ENCODE results near the gene LRRC45.

The LRRC45 gene

DNA sequence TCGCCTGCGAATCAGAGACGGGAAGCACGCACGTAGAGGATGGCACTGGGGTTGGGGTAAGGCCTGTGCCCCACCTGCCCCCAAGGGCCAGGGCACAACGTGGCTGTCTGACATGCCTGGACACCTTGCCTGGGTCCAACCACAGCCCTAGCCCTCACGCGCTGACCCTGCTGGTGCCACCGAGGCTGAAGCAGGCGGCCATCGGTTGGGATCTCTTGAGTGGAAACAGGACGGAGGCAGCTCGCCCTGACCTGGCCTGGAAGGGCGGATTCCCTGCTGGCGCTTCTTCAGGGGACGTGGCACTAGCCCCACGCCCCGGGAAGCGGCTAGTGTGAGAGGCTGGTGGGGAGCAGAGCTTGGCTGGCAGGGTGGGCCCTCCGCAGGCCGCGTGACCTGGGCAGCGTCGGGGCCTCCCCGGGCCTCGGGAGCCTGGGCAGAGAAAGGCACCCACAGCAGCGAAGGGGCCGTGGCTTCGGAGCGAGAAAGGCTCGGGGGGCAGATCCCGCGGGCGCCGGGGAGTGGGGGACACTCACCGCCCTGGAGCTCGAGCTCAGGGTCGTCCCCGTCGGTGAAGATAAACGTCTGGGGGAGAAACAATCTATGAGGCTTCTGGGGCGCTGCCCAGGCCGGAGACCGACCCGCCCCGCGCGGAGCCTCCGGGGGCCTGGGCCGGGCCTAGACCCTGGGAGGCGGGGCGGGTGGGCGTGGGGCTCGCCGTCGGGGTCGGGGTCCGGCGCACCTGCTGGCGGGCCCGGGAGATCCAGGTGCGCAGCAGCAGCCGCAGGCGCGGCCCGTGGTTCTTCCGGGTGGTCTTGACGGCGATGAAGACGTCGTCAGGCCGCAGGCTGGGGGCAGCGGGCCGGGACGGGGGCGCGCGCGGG lies 27.9 kb downstream of the LRRC45 start:
- Histone ChIP-seq H3K9ac (ENCODE audit: low read depth in 1 of 2, low read length in 2 of 2) (peak overlapping the region; percentile 41 to 66), H3K4me3 (ENCODE audit: low read length in 2 of 2) (peak overlapping the region; percentile 85), H3K36me3 (ENCODE audit: control insufficient read depth in 2 of 2, insufficient read depth in 2 of 2, low read length in 2 of 2) (peaks cover 22 to 26% of the 10 kb centered on the region in 2 donors), H3K27me3 (ENCODE audit: control insufficient read depth in 2 of 2, insufficient read depth in 2 of 2, low read length in 2 of 2) (no peaks in the 10 kb centered on the region), H3K9me3 (ENCODE audit: control insufficient read depth in 2 of 2, low read length in 2 of 2) (no peaks in the 10 kb centered on the region), H3K27ac (ENCODE audit: low read depth in 2 of 2, low read length in 2 of 2) (no peak overlapping the region), H3K4me1 (ENCODE audit: control insufficient read depth in 2 of 2, insufficient read depth in 2 of 2, low read length in 2 of 2) (peaks cover 14 to 20% of the 10 kb centered on the region in 2 donors)

DNA sequence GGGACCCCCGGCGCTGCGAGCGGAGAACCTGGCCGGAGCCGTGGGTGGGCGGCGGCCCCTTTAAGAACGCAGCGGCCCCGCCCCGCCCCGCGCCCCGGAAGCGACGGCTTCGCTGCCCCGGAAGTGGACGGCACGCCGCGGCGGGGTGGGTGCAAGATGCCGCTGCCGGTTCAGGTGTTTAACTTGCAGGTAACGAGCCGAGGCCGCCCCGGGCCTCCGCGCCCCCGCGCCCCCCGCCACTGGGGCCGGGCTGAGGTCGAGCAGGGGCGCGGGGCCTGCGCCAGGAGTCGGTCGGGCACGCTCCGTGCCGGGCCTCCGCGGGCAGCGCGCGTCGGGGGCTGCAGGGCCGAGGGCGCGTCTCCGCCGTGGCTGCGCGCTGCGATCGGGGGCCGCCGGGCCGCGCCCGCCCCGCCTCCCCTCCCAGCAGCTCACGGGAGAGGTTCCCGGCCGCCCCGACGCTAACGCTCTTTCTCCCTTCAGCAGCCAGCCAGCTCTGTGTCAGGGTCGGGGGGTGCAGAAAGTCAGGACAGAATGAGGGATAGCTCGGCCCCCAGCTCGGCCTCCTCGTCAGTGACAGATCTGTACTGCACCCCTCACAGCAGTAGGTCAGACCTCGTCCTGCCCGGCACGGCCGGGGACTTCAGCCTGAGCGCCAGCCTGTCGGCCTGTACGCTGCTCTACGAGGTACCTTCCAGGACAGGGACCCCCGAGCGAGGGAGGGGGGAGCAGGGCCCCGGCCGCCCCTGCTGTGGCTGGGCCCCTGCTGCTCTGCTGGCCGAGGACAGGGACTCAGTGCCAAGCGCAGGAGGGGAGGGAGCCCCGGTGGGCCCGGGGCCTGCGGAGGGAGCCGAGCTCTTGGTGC lies 28.9 kb downstream of the LRRC45 start, which contains the start of the genes GPS1 and RFNG:
Gene GPS1 (plus strand): TSS at position 123 of the 862 bp plus-strand sequence. CDS start 34 bp downstream, at position 157.
Gene RFNG (minus strand): TSS at position 36 of the 862 bp plus-strand sequence. CDS start 45 bp downstream, outside the sequence.
- H3K4me1 ChIP-seq (ENCODE audit: control insufficient read depth in 2 of 2, insufficient read depth in 2 of 2, low read length in 2 of 2) = peaks cover 14 to 20% of the 10 kb centered on the region in 2 donors
- peak within 1 kb of the TSS; percentile 85 for H3K4me3 ChIP-seq (ENCODE audit: low read length in 2 of 2)
- H3K36me3 ChIP-seq (ENCODE audit: control insufficient read depth in 2 of 2, insufficient read depth in 2 of 2, low read length in 2 of 2) = peaks cover 30% of the 10 kb centered on the region in 2 donors
- no peaks in the 10 kb centered on the region for H3K27me3 ChIP-seq (ENCODE audit: control insufficient read depth in 2 of 2, insufficient read depth in 2 of 2, low read length in 2 of 2)
- H3K9ac ChIP-seq (ENCODE audit: low read depth in 1 of 2, low read length in 2 of 2) = peak within 1 kb of the TSS; percentile 66 to 72
- no peaks in the 10 kb centered on the region for H3K9me3 ChIP-seq (ENCODE audit: control insufficient read depth in 2 of 2, low read length in 2 of 2)
- H3K27ac ChIP-seq (ENCODE audit: low read depth in 2 of 2, low read length in 2 of 2) = no peak within 1 kb of the TSS

DNA sequence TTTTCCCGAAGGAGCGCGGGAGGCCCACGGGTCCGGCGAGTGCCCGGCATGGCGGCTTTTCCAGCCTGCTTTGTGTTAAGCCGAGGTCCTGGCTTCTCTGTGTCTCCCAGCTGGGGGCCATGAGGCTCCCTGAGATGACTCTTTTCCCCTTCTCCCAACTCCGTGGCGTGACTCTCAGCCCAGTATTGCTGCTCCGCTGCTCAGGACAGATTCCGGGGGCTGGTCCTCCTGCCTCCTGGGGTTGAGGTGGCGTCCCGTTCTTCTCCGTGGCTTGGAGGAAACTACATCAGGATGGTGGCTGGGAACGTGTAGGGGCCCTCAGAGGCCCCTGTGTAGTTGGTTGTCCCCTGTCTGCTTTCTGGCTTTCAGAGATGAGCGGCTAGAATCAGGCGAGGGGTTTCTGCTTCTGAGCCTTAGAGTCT lies 29.5 kb downstream of the LRRC45 start:
- peaks cover 25 to 31% of the 10 kb centered on the region in 2 donors for H3K36me3 ChIP-seq (ENCODE audit: control insufficient read depth in 2 of 2, insufficient read depth in 2 of 2, low read length in 2 of 2)
- H3K4me3 ChIP-seq (ENCODE audit: low read length in 2 of 2) = peak overlapping the region; percentile 85
- no peak overlapping the region for H3K27ac ChIP-seq (ENCODE audit: low read depth in 2 of 2, low read length in 2 of 2)

DNA sequence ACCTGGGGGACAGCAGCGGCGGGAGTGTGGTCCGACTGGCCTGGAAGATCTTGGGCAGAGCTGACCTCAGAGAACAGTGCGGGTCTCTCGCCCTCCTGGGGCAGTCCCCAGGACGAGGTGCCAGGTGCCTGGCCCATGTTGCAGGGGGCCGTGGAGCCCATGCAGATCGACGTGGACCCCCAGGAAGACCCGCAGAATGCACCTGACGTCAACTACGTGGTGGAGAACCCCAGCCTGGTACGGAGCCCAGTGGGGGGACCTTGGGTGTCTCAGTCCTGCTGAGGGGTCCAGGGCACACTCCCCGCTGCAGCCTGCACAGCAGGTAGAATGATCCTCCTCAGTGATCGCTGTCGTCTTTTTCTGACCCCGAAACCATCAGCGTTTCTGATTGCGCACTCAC lies 30.0 kb downstream of the LRRC45 start:
- Histone ChIP-seq H3K27ac (ENCODE audit: low read depth in 2 of 2, low read length in 2 of 2) (no peak overlapping the region), H3K9ac (ENCODE audit: low read depth in 1 of 2, low read length in 2 of 2) (no peak overlapping the region), H3K36me3 (ENCODE audit: control insufficient read depth in 2 of 2, insufficient read depth in 2 of 2, low read length in 2 of 2) (peaks cover 28 to 35% of the 10 kb centered on the region in 2 donors), H3K4me1 (ENCODE audit: control insufficient read depth in 2 of 2, insufficient read depth in 2 of 2, low read length in 2 of 2) (peaks cover 14 to 20% of the 10 kb centered on the region in 2 donors), H3K4me3 (ENCODE audit: low read length in 2 of 2) (peak overlapping the region in 1 of 2 donors; percentile 85), H3K9me3 (ENCODE audit: control insufficient read depth in 2 of 2, low read length in 2 of 2) (no peaks in the 10 kb centered on the region), H3K27me3 (ENCODE audit: control insufficient read depth in 2 of 2, insufficient read depth in 2 of 2, low read length in 2 of 2) (no peaks in the 10 kb centered on the region)

More for the DNA sequence above, 29.5 kb downstream of the LRRC45 start:
- Histone ChIP-seq H3K4me1 (ENCODE audit: control insufficient read depth in 2 of 2, insufficient read depth in 2 of 2, low read length in 2 of 2) (peaks cover 14 to 20% of the 10 kb centered on the region in 2 donors), H3K27me3 (ENCODE audit: control insufficient read depth in 2 of 2, insufficient read depth in 2 of 2, low read length in 2 of 2) (no peaks in the 10 kb centered on the region), H3K9me3 (ENCODE audit: control insufficient read depth in 2 of 2, low read length in 2 of 2) (no peaks in the 10 kb centered on the region), H3K9ac (ENCODE audit: low read depth in 1 of 2, low read length in 2 of 2) (peak overlapping the region; percentile 66 to 72)

DNA sequence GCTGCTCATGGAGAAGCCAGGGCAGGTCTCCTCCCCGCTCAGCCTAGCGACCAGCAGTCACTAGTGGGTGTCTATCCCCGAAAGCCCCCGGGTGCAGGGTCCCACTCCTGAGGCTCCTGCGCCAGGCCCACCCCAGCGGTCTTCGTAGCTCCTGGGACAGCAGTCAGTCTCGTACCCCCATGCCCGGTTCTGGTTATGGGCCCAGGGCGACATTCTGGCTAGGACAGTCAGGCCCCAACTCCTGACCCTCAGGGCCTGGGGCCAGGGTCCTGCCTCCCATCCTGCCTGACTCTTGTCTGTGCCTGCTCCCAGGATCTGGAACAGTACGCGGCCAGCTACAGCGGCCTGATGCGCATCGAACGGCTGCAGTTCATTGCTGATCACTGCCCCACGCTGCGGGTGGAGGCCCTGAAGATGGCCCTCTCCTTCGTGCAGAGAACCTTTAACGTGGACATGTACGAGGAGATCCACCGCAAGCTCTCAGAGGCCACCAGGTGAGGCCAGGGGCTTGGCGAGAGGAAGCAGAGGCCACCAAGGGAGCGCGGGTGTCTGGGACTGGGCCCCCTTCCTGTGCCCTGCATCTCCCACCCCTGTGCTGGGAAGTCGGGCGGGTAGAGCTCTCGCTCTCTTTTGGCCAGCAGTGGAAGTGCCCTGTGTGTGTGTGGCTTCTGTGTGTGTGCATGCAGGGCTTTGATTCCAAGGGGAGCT lies 30.6 kb downstream of the LRRC45 start:
- Histone ChIP-seq H3K4me3 (ENCODE audit: low read length in 2 of 2) (no peak overlapping the region), H3K36me3 (ENCODE audit: control insufficient read depth in 2 of 2, insufficient read depth in 2 of 2, low read length in 2 of 2) (peaks cover 29 to 40% of the 10 kb centered on the region in 2 donors), H3K9ac (ENCODE audit: low read depth in 1 of 2, low read length in 2 of 2) (no peak overlapping the region)

DNA sequence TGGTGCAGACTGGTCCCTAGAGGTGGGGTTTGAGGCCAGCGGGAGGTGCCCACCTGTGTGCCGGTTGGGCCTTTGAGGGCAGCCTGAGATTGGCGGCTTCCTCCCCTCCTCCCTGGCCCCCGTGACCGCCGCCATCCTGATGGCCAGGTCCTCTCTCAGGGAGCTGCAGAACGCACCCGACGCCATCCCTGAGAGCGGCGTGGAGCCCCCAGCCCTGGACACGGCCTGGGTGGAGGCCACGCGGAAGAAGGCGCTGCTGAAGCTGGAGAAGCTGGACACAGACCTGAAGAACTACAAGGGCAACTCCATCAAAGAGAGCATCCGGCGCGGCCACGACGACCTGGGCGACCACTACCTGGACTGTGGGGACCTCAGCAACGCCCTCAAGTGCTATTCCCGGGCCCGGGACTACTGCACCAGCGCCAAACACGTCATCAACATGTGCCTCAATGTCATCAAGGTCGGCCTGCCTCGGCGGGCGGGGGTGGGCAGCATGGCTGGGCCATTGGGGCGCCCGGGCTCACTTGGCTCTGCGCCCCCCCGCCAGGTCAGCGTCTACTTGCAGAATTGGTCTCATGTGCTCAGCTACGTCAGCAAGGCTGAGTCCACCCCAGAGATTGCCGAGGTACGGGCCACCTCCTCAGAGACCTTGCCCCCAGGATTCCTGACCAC lies 31.4 kb downstream of the LRRC45 start:
- H3K27ac ChIP-seq (ENCODE audit: low read depth in 2 of 2, low read length in 2 of 2) = no peak overlapping the region
- no peak overlapping the region for H3K4me3 ChIP-seq (ENCODE audit: low read length in 2 of 2)
- H3K36me3 ChIP-seq (ENCODE audit: control insufficient read depth in 2 of 2, insufficient read depth in 2 of 2, low read length in 2 of 2) = peaks cover 37 to 48% of the 10 kb centered on the region in 2 donors

More for the DNA sequence above, 30.6 kb downstream of the LRRC45 start:
- Histone ChIP-seq H3K4me1 (ENCODE audit: control insufficient read depth in 2 of 2, insufficient read depth in 2 of 2, low read length in 2 of 2) (peaks cover 14 to 20% of the 10 kb centered on the region in 2 donors), H3K27ac (ENCODE audit: low read depth in 2 of 2, low read length in 2 of 2) (no peak overlapping the region), H3K27me3 (ENCODE audit: control insufficient read depth in 2 of 2, insufficient read depth in 2 of 2, low read length in 2 of 2) (no peaks in the 10 kb centered on the region), H3K9me3 (ENCODE audit: control insufficient read depth in 2 of 2, low read length in 2 of 2) (no peaks in the 10 kb centered on the region)

DNA sequence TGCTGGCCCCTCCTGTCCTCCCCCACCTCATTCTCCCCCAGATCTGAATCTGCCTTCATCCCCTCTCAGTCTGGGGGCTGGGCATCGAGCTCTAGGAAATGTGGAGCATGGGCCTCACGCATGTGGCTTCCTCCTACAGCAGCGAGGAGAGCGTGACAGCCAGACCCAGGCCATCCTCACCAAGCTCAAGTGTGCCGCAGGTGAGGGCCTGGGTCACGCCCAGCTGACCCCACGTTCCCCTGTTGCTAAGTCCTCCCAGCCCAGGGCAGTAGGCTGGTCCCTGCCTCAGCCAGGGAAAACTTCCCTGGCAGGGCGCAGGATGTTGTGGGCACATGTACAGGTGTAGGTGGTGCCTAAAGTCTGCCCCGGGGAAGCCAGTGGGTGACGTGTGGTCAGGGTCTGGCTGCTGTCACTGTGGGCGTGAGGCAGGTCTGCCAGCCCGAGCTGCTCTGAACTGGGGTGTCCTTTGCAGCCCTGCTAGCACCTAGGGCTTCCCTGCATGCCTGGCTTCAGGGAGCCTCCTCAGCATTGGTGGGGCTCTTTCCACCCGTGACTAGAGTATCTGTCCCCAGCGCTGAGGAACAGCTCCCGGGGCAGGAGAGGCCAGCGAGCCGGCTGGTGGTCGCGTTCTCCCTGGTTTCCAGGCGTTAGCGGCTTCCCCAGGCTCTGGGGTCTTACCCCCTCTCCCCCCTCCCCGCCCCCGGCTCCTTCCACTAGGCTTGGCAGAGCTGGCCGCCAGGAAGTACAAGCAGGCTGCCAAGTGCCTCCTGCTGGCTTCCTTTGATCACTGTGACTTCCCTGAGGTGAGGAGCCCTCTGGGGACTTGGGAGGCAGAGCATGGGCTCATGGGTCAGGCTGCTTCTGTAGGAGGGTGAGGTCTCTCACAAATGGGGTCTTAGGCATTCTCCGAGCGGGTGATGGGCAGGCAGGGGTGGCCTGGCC lies 32.2 kb downstream of the LRRC45 start:
- Histone ChIP-seq H3K4me1 (ENCODE audit: control insufficient read depth in 2 of 2, insufficient read depth in 2 of 2, low read length in 2 of 2) (peaks cover 14 to 20% of the 10 kb centered on the region in 2 donors), H3K4me3 (ENCODE audit: low read length in 2 of 2) (no peak overlapping the region), H3K9me3 (ENCODE audit: control insufficient read depth in 2 of 2, low read length in 2 of 2) (no peaks in the 10 kb centered on the region), H3K27me3 (ENCODE audit: control insufficient read depth in 2 of 2, insufficient read depth in 2 of 2, low read length in 2 of 2) (no peaks in the 10 kb centered on the region), H3K9ac (ENCODE audit: low read depth in 1 of 2, low read length in 2 of 2) (no peak overlapping the region), H3K36me3 (ENCODE audit: control insufficient read depth in 2 of 2, insufficient read depth in 2 of 2, low read length in 2 of 2) (peaks cover 45 to 53% of the 10 kb centered on the region in 2 donors), H3K27ac (ENCODE audit: low read depth in 2 of 2, low read length in 2 of 2) (no peak overlapping the region)

More for the DNA sequence above, 31.4 kb downstream of the LRRC45 start:
- Histone ChIP-seq H3K4me1 (ENCODE audit: control insufficient read depth in 2 of 2, insufficient read depth in 2 of 2, low read length in 2 of 2) (peaks cover 14 to 20% of the 10 kb centered on the region in 2 donors), H3K27me3 (ENCODE audit: control insufficient read depth in 2 of 2, insufficient read depth in 2 of 2, low read length in 2 of 2) (no peaks in the 10 kb centered on the region), H3K9ac (ENCODE audit: low read depth in 1 of 2, low read length in 2 of 2) (no peak overlapping the region), H3K9me3 (ENCODE audit: control insufficient read depth in 2 of 2, low read length in 2 of 2) (no peaks in the 10 kb centered on the region)

DNA sequence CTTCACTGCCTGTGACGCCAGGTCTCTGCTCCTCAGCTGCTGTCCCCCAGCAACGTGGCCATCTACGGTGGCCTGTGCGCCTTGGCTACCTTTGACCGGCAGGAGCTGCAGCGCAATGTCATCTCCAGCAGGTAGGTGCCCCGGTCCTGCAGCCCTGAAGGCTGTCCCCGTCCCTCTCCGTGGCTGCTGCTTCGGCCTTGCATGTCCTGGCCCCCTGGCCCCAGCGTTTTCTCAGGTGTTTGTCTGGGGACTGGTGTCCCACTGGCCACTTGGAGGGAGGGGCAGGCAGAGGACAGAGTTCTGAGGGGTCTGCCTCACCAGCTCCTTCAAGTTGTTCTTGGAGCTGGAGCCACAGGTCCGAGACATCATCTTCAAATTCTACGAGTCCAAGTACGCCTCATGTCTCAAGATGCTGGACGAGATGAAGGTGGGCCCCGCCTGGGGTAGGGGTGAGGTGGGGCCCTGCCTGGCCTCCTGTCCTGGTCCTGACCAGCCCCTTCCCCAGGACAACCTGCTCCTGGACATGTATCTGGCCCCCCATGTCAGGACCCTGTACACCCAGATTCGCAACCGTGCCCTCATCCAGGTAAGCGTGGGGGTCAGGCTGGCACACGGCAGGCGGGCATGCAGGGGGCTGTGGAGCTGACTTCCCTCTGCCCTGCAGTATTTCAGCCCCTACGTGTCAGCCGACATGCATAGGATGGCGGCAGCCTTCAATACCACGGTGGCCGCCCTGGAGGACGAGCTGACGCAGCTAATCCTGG lies 33.0 kb downstream of the LRRC45 start:
- Histone ChIP-seq H3K9ac (ENCODE audit: low read depth in 1 of 2, low read length in 2 of 2) (no peak overlapping the region), H3K4me3 (ENCODE audit: low read length in 2 of 2) (no peak overlapping the region), H3K27ac (ENCODE audit: low read depth in 2 of 2, low read length in 2 of 2) (no peak overlapping the region), H3K27me3 (ENCODE audit: control insufficient read depth in 2 of 2, insufficient read depth in 2 of 2, low read length in 2 of 2) (no peaks in the 10 kb centered on the region), H3K4me1 (ENCODE audit: control insufficient read depth in 2 of 2, insufficient read depth in 2 of 2, low read length in 2 of 2) (peaks cover 10 to 14% of the 10 kb centered on the region in 2 donors), H3K36me3 (ENCODE audit: control insufficient read depth in 2 of 2, insufficient read depth in 2 of 2, low read length in 2 of 2) (peaks cover 53 to 61% of the 10 kb centered on the region in 2 donors), H3K9me3 (ENCODE audit: control insufficient read depth in 2 of 2, low read length in 2 of 2) (no peaks in the 10 kb centered on the region)
